GM21737 (cell line): ENCODE results near the gene PCDHB16.
"Not testable (repeated sequence)": the region's sequence is repeated elsewhere in the genome, so short reads cannot be mapped to it uniquely, and the experiment has no call there.

Experiments
- ATAC-seq: cut with Tn5 transposase; IDR thresholded peaks from one replicate; pipeline ENCODE4 v1.9.1; 2021; ENCODE audit warnings: mild to moderate bottlenecking, moderate library complexity; ENCODE audit not compliant: unreplicated experiment

The PCDHB16 gene

GRCh38 chr5:141224844-141225243 is 42.7 kb downstream of the PCDHB16 start:
- not testable (repeated sequence) for ATAC-seq

- ATAC-seq = not testable (repeated sequence)
These were observed 43.2 kb downstream of the PCDHB16 start for GRCh38 chr5:141225421-141225820.

- no peak for ATAC-seq
These were observed 52.0 kb downstream of the PCDHB16 start for GRCh38 chr5:141234109-141234667.
